MM.1S (cell line): ENCODE results near the gene MUC4.

Experiments
- EZH2 ChIP-seq: fragments of 300-600 bp; sonication (generic); optimal IDR thresholded peaks from 2 replicates; pipeline ENCODE3; 2017; ENCODE audit warnings: low read depth, mild to moderate bottlenecking, antibody characterized with exemption, low read length, mixed read lengths
- EZH2phosphoT487 ChIP-seq: fragments of 300-600 bp; sonication (generic); IDR thresholded peaks from 2 replicates; pipeline ENCODE4 v1.6.1; 2018; ENCODE audit warnings: antibody characterized with exemption, low read length
- TF ChIP-seq, protein P1 (sequence below): fragments of 300-600 bp; sonication (generic); IDR thresholded peaks from 2 replicates; pipeline ENCODE4 v1.5.1; 2016; ENCODE audit warnings: antibody characterized with exemption, low read length, mixed read lengths

DNA sequence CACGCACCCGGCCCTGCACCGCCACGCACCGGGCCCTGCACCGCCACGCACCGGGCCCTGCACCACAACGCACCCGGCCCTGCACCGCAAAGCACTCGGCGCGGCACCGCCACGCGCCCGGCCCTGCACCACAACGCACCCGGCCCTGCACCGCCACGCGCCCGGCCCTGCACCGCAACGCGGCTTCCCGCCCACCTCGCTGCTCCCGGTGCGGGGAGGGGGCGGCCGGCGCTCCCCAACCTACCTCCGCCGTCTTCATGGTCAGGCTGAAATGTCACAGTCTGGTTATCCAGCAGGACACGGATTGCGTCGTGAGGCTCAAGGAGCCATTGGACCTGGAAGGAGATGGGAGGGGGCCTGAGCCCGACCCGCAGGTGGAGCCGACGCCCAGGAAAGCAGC lies 49.1 kb downstream of the MUC4 start:
- TF ChIP-seq EZH2phosphoT487 (no peak), EZH2 (no peak)
- TF ChIP-seq, protein P1, sequence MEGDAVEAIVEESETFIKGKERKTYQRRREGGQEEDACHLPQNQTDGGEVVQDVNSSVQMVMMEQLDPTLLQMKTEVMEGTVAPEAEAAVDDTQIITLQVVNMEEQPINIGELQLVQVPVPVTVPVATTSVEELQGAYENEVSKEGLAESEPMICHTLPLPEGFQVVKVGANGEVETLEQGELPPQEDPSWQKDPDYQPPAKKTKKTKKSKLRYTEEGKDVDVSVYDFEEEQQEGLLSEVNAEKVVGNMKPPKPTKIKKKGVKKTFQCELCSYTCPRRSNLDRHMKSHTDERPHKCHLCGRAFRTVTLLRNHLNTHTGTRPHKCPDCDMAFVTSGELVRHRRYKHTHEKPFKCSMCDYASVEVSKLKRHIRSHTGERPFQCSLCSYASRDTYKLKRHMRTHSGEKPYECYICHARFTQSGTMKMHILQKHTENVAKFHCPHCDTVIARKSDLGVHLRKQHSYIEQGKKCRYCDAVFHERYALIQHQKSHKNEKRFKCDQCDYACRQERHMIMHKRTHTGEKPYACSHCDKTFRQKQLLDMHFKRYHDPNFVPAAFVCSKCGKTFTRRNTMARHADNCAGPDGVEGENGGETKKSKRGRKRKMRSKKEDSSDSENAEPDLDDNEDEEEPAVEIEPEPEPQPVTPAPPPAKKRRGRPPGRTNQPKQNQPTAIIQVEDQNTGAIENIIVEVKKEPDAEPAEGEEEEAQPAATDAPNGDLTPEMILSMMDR, result no peak
